ENCODE measurements around the gene GRK4. TPM values are rescaled to one million over a fixed set of nuclear protein-coding genes. Genes with fewer than 3 reads are reported as not detected.

GRK4 gene
- total and polyA plus RNA-seq, 10 of the 15 experiments (the other 5 are each of a cell fraction or from before 2014, with no cell fraction given): 1.1 to 4.0 (median 2.5) TPM

- intact Hi-C loops (cut with micrococcal nuclease; ENCODE audit: unreplicated experiment) (loop anchor here (10.0 kb wide), 1 partner anchor 809 kb away; the partner anchor contains the start of gene MXD4), in situ Hi-C loops (cut with MboI) (no loop called here)
- Histone ChIP-seq H4K20me1 (ENCODE audit: control insufficient read depth, insufficient read depth) (no peaks in the 10 kb centered on the region), H3K36me3 (ENCODE audit: control insufficient read depth in 2 of 2, insufficient read depth in 2 of 2, low read length in 1 of 2) (no peaks in the 10 kb centered on the region), H3K27me3 (replicated peaks in 1 of 2; ENCODE audit: control insufficient read depth in 2 of 2, insufficient read depth in 2 of 2, low read length in 1 of 2) (no peaks in the 10 kb centered on the region), H3K9me3 (replicated peaks; ENCODE audit: control insufficient read depth, insufficient read depth, low read length) (no peaks in the 10 kb centered on the region), H3K4me3 (peak within 1 kb of the TSS; percentile 100), H2AFZ (ENCODE audit: control insufficient read depth, low read depth, low read length) (peak within 1 kb of the TSS; percentile 99), H3K4me2 (ENCODE audit: control insufficient read depth, insufficient read depth) (peak within 1 kb of the TSS; percentile 94), H3K27ac (ENCODE audit: control insufficient read depth, insufficient read depth) (peak within 1 kb of the TSS; percentile 94), H3K79me2 (ENCODE audit: control insufficient read depth, insufficient read depth, low read length) (peaks cover 42% of the 10 kb centered on the region), H3K9ac (ENCODE audit: control insufficient read depth, insufficient read depth, low read length) (peak within 1 kb of the TSS; percentile 93), H3K4me1 (ENCODE audit: control insufficient read depth, insufficient read depth, low read length) (peaks cover 8% of the 10 kb centered on the region)
- peak; percentile 73 for FAIRE-seq
- peak; percentile 76 for ATAC-seq
- SMC1A ChIA-PET (ENCODE audit: uncharacterized antibody, unreplicated experiment): no interaction called here
- BruUV-seq (replicated peaks): no TSS peak
- 1% methylated on average over 51 of the region's 81 CpGs for WGBS (ENCODE audit: insufficient coverage, insufficient replicate concordance, low lambda C conversion rate, missing lambda C conversion rate)
- DNase-seq (ENCODE audit: low read depth, low spot score): peak; percentile 68
- POLR2A ChIA-PET: interaction anchor here (1.2 to 2.7 kb wide), 4 partner anchors 9 to 138 kb away, joined by 4 to 7 read pairs (median 6); no protein-coding TSS in a partner anchor
- CTCF ChIA-PET: no interaction called here
- RAD21 ChIA-PET (ENCODE audit: unreplicated experiment): interaction anchor here (0.7 kb wide), 1 partner anchor 32 kb away, joined by 3 read pairs; no protein-coding TSS in a partner anchor
- TF ChIP-seq ZNF384 (IDR thresholded peaks at IDR 0.05; ENCODE audit: borderline replicate concordance, low read depth, low read length) (no peak), ATF2 (IDR thresholded peaks at IDR 0.05; ENCODE audit: low read length) (no peak), TBL1XR1 (IDR thresholded peaks at IDR 0.05; ENCODE audit: low read depth, low read length) (0 out of 2 replicates have a peak, but pooled peaks have one; percentile 13), FOXM1 (IDR thresholded peaks at IDR 0.05; ENCODE audit: low read depth, low read length) (no peak), E2F8 (IDR thresholded peaks at IDR 0.05; ENCODE audit: low read depth, partially characterized antibody) (no peak), ZBTB40 (IDR thresholded peaks at IDR 0.05; ENCODE audit: borderline replicate concordance) (no peak), SPI1 (IDR thresholded peaks at IDR 0.05; ENCODE audit: borderline replicate concordance, insufficient read depth, low read depth, low read length) (no peak), PML (IDR thresholded peaks at IDR 0.05; ENCODE audit: low read length) (no peak)
- TF ChIP-seq, protein P1, sequence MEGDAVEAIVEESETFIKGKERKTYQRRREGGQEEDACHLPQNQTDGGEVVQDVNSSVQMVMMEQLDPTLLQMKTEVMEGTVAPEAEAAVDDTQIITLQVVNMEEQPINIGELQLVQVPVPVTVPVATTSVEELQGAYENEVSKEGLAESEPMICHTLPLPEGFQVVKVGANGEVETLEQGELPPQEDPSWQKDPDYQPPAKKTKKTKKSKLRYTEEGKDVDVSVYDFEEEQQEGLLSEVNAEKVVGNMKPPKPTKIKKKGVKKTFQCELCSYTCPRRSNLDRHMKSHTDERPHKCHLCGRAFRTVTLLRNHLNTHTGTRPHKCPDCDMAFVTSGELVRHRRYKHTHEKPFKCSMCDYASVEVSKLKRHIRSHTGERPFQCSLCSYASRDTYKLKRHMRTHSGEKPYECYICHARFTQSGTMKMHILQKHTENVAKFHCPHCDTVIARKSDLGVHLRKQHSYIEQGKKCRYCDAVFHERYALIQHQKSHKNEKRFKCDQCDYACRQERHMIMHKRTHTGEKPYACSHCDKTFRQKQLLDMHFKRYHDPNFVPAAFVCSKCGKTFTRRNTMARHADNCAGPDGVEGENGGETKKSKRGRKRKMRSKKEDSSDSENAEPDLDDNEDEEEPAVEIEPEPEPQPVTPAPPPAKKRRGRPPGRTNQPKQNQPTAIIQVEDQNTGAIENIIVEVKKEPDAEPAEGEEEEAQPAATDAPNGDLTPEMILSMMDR (IDR thresholded peaks at IDR 0.05 in 2 of 3, conservative IDR thresholded peaks at IDR 0.05 in 1 of 3; ENCODE audit: control insufficient read depth in 2 of 3, extremely low read depth in 1 of 3, insufficient read depth in 1 of 3, low read depth in 3 of 3, low read length in 3 of 3): no peak
These were observed 110.9 kb downstream of the GRK4 start, which contains the start of the genes HTT and HTT-AS for GRCh38 chr4:3074078-3074845. Gene HTT (plus strand): TSS chr4:3074681. CDS start chr4:3074826, 145 bp downstream. Gene HTT-AS (minus strand): TSS chr4:3074538.
